Measurements from ENCODE around the gene IPO5. TPM values are rescaled to one million over a fixed set of nuclear protein-coding genes. Genes with fewer than 3 reads are reported as not detected.

IPO5 gene
- total RNA-seq, result 139 and 152 TPM in 2 replicates

DNA sequence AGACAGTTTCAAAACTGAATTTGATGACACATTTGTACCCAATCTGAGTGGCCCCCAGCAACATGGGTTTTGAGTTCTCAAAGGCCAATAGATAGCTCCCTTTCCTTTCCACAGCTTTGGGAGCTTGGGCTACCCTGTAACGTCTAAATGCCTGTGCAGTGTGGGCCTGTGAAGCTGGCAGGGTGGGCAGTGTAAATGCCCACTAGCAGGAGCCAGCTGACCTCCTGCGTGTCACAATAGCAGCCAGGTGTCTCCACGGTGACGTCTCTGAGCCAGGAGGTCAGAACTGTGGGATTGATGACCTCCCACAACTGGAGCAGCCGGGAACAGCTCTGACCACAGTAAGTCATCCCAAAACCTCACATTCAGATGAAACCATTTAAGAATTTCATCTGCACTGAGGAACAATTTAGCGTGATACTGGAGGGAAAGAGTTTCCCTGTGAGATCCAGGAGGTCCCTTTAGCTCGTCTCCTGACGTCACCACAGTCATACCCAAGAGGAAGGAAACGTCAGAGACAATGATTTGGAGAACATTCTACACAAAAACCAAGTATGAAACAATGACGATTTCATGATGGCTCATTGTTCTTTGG lies at the start of gene IPO5:
IPO5 (plus strand) TSS at position 300 of the 595 bp plus-strand sequence. CDS start 23,022 bp downstream, outside the sequence.
- TF ChIP-seq, protein P1, sequence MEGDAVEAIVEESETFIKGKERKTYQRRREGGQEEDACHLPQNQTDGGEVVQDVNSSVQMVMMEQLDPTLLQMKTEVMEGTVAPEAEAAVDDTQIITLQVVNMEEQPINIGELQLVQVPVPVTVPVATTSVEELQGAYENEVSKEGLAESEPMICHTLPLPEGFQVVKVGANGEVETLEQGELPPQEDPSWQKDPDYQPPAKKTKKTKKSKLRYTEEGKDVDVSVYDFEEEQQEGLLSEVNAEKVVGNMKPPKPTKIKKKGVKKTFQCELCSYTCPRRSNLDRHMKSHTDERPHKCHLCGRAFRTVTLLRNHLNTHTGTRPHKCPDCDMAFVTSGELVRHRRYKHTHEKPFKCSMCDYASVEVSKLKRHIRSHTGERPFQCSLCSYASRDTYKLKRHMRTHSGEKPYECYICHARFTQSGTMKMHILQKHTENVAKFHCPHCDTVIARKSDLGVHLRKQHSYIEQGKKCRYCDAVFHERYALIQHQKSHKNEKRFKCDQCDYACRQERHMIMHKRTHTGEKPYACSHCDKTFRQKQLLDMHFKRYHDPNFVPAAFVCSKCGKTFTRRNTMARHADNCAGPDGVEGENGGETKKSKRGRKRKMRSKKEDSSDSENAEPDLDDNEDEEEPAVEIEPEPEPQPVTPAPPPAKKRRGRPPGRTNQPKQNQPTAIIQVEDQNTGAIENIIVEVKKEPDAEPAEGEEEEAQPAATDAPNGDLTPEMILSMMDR (IDR thresholded peaks at IDR 0.05), result no peak
- ChIA-PET POLR2A (no interaction called here), CTCF (no interaction called here)
- Mint-ChIP-seq H3K4me1 (peaks cover 2% of the 10 kb centered on the region), H3K4me3 (no peak within 1 kb of the TSS), H3K27ac (no peak within 1 kb of the TSS), H3K9me3 (no peaks in the 10 kb centered on the region), H3K27me3 (no peaks in the 10 kb centered on the region), H3K36me3 (ENCODE audit: low read depth) (no peaks in the 10 kb centered on the region)
- DNase-seq (no peak), ATAC-seq (ENCODE audit: low read depth) (no peak)
- intact Hi-C loops (cut with micrococcal nuclease), result no loop called here

DNA sequence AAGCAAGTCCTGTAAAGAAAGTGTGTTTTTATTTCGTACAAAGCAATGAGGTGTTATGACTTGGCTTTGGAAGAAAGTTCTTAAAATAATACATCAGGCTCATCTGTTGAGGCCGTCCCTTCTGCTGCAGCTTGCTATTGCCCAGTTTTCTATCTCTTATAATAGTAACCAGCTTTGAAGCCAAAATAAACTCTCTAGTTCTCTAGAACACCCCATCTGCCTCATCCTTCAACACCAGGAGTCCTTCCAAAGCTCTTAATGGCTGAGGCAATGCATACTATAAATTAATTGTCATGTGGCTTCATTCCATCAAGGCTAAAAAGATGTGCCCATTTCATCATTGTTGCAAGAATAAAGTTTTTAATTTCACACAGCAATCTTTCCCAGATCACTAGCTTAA lies 49.4 kb upstream of the IPO5 start:
- Mint-ChIP-seq H3K9me3 (no peaks in the 10 kb centered on the region), H3K27ac (no peak overlapping the region), H3K36me3 (ENCODE audit: low read depth) (no peaks in the 10 kb centered on the region), H3K27me3 (peaks cover 17% of the 10 kb centered on the region), H3K4me3 (no peak overlapping the region), H3K4me1 (no peaks in the 10 kb centered on the region)
- no peak for DNase-seq
- POLR2A ChIA-PET, result no interaction called here
- CTCF ChIA-PET, result no interaction called here
- ATAC-seq (ENCODE audit: low read depth), result no peak
- TF ChIP-seq, protein P1 (IDR thresholded peaks at IDR 0.05), result no peak
- intact Hi-C loops (cut with micrococcal nuclease), result no loop called here

DNA sequence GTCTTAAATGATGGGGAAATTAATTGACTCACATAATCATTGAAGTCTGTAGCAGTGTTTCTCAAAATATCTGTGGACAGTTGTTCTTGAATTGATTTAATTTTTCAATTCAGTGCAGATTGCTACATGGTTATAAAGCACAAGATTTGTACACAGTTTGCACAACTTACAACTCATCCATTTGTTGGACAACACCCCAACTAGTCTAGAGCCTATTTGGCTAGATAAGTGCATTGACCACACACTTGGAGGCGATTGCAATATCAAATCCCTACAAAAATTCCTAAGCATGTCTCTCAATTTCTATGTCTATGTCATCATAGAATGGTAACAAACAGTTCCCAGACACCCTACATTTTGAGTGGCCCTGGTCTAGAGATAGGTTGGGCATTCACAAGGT lies 48.0 kb upstream of the IPO5 start:
- DNase-seq (no peak), ATAC-seq (ENCODE audit: low read depth) (no peak)
- H3K27me3 Mint-ChIP-seq, result peaks cover 14% of the 10 kb centered on the region
- intact Hi-C loops (cut with micrococcal nuclease), result no loop called here
- H3K4me3 Mint-ChIP-seq, result no peak overlapping the region
- H3K4me1 Mint-ChIP-seq, result no peaks in the 10 kb centered on the region
- ChIA-PET CTCF (no interaction called here), POLR2A (no interaction called here)
- no peak overlapping the region for H3K27ac Mint-ChIP-seq
- no peaks in the 10 kb centered on the region for H3K9me3 Mint-ChIP-seq
- TF ChIP-seq, protein P1 (IDR thresholded peaks at IDR 0.05), result no peak
- no peaks in the 10 kb centered on the region for H3K36me3 Mint-ChIP-seq (ENCODE audit: low read depth)

DNA sequence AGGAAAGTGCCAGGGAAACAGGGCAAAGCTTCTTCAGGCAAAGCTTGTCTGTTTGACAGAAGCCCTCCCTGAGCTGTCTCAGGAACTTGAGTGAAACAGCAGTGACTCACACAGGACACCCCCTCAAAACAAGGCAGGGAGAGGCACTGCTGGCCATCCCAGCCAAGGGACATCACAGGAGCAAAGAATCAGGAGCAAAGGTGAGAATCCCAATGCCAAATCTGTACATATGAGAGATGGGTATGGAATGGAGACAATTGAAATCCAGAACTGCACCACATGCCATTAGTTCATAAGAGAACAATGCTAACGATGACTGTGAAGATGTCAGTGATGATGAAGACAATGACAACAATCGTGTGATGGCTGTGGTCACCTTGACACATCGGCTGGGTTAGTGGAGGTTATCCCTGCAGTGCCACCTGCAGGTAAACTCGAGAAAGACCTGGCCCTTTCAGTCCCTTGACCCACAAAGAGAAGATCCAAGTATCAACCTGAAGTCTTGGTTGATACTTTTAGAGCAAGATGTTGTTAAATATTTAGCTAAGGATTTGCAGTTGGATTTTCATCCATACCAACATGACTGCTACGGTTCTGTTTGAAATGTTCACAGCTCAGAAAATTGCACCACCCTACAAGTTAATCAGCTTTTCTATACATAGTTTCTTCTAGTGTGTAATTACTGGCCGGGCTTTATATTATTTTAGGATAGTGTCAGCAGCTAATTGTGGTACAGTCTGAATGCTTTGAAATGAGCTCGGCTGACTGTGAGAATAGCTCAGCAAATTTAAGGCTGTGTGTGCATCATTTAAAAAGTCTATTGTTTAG lies 42.0 kb upstream of the IPO5 start:
- H3K36me3 Mint-ChIP-seq (ENCODE audit: low read depth), result no peaks in the 10 kb centered on the region
- no peak for ATAC-seq (ENCODE audit: low read depth)
- H3K27ac Mint-ChIP-seq, result no peak overlapping the region
- no peaks in the 10 kb centered on the region for H3K4me1 Mint-ChIP-seq
- peaks cover 13% of the 10 kb centered on the region for H3K9me3 Mint-ChIP-seq
- CTCF ChIA-PET, result interaction anchor here (0.6 to 1.5 kb wide), 2 partner anchors 9 to 56 kb away, joined by 3 read pairs; no protein-coding TSS in a partner anchor
- no peak for DNase-seq
- intact Hi-C loops (cut with micrococcal nuclease), result no loop called here
- TF ChIP-seq, protein P1 (IDR thresholded peaks at IDR 0.05), result no peak
- POLR2A ChIA-PET, result no interaction called here
- H3K4me3 Mint-ChIP-seq, result no peak overlapping the region
- peaks cover 1% of the 10 kb centered on the region for H3K27me3 Mint-ChIP-seq

DNA sequence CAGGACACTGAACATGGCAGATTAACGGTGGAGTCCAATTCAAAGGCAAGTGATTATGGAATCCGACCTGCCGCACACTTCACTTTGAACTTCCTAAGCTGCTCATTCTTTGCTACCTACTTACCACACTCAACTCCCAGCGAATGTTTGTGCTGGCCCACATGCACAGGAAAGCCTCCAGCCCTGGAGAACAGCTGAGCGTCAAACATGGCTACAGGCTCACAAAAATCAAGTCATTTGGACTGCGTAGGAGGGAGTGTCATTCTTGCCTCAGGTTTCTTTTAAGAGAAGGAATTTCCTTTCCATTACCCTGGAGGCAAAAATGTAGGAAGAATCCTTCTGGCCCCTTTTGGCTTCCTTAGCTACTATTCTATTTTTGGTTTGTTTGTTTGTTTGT lies 41.3 kb upstream of the IPO5 start:
- Mint-ChIP-seq H3K9me3 (peaks cover 13% of the 10 kb centered on the region), H3K27ac (no peak overlapping the region), H3K27me3 (peaks cover 1% of the 10 kb centered on the region), H3K4me1 (no peaks in the 10 kb centered on the region), H3K36me3 (ENCODE audit: low read depth) (no peaks in the 10 kb centered on the region), H3K4me3 (no peak overlapping the region)
- ChIA-PET POLR2A (no interaction called here), CTCF (interaction anchor here (1.5 kb wide), 1 partner anchor 56 kb away, joined by 3 read pairs; no protein-coding TSS in a partner anchor)
- intact Hi-C loops (cut with micrococcal nuclease), result no loop called here
- no peak for ATAC-seq (ENCODE audit: low read depth)
- no peak for DNase-seq
- TF ChIP-seq, protein P1 (IDR thresholded peaks at IDR 0.05), result no peak

Data from activated B cell treated with CpG ODN at 0.5 μM for 24 hours (primary cell).